ENCODE results near the gene FAM32A. TPM values are rescaled to one million over a fixed set of nuclear protein-coding genes. Genes with fewer than 3 reads are reported as not detected.

FAM32A gene
- polyA plus RNA-seq, 4 donors = 96.5 to 118 (median 112) TPM

- DNase-seq (ENCODE audit: low read depth in 4 of 4, low spot score in 3 of 4) = no peak
Measured at GRCh38 chr19:16218851-16219250, 33.6 kb downstream of the FAM32A start.

GRCh38 chr19:16222806-16223205 is 37.6 kb downstream of the FAM32A start:
- no peak for DNase-seq (ENCODE audit: low read depth in 4 of 4, low spot score in 3 of 4)

GRCh38 chr19:16223746-16224145 is 38.5 kb downstream of the FAM32A start:
- no peak for DNase-seq (ENCODE audit: low read depth in 4 of 4, low spot score in 3 of 4)

GRCh38 chr19:16224293-16225045 is 39.3 kb downstream of the FAM32A start:
- DNase-seq (ENCODE audit: low read depth in 4 of 4, low spot score in 3 of 4) = no peak

- no peak for DNase-seq (ENCODE audit: low read depth in 4 of 4, low spot score in 3 of 4)
Measured at GRCh38 chr19:16225279-16226183, 40.3 kb downstream of the FAM32A start.

GRCh38 chr19:16226184-16226591 is 41.0 kb downstream of the FAM32A start:
- DNase-seq (ENCODE audit: low read depth in 4 of 4, low spot score in 3 of 4) = no peak

- no peak for DNase-seq (ENCODE audit: low read depth in 4 of 4, low spot score in 3 of 4)
Measured at GRCh38 chr19:16226878-16227836, 41.9 kb downstream of the FAM32A start.

GRCh38 chr19:16227837-16228636 is 42.8 kb downstream of the FAM32A start:
- DNase-seq (ENCODE audit: low read depth in 4 of 4, low spot score in 3 of 4) = no peak

GRCh38 chr19:16228637-16229321 is 43.6 kb downstream of the FAM32A start:
- DNase-seq (ENCODE audit: low read depth in 4 of 4, low spot score in 3 of 4) = no peak

- DNase-seq (ENCODE audit: low read depth in 4 of 4, low spot score in 3 of 4) = no peak
Measured at GRCh38 chr19:16229322-16229641, 44.1 kb downstream of the FAM32A start.

GRCh38 chr19:16232127-16232526 is 46.9 kb downstream of the FAM32A start:
- DNase-seq (ENCODE audit: low read depth in 4 of 4, low spot score in 3 of 4) = no peak

- DNase-seq (ENCODE audit: low read depth in 4 of 4, low spot score in 3 of 4) = no peak
Measured at GRCh38 chr19:16232568-16232967, 47.4 kb downstream of the FAM32A start.

- DNase-seq (ENCODE audit: low read depth in 4 of 4, low spot score in 3 of 4) = no peak
Measured at GRCh38 chr19:16233081-16233776, 48.0 kb downstream of the FAM32A start.

GRCh38 chr19:16233836-16234551 is 48.8 kb downstream of the FAM32A start:
- no peak for DNase-seq (ENCODE audit: low read depth in 4 of 4, low spot score in 3 of 4)

GRCh38 chr19:16234552-16235445 is 49.6 kb downstream of the FAM32A start:
- DNase-seq (ENCODE audit: low read depth in 4 of 4, low spot score in 3 of 4) = no peak

- no peak for DNase-seq (ENCODE audit: low read depth in 4 of 4, low spot score in 3 of 4)
Measured at GRCh38 chr19:16235811-16236652, 50.8 kb downstream of the FAM32A start.

All from left renal pelvis (tissue), 4 donors.